Naive B cell (primary cell): ENCODE data around the gene GLP2R. TPM values are rescaled to one million over a fixed set of nuclear protein-coding genes. Genes with fewer than 3 reads are reported as not detected.
"Not testable (repeated sequence)": the region's sequence is repeated elsewhere in the genome, so short reads cannot be mapped to it uniquely, and the experiment has no call there.

ENCODE experiments used
- ATAC-seq, 2 donors: fragments of 150-1000 bp; cut with Tn5 transposase; 2 replicates each; pipeline ENCODE4 v1.10.0; 2021; ENCODE audit warnings: low read depth in 2 of 2, mild to moderate bottlenecking in 2 of 2, moderate library complexity in 2 of 2
- DNase-seq: peaks from one replicate; pipeline ENCODE4 v3.0.0; 2022
- H3K27ac Mint-ChIP-seq, 6 donors: one replicate each; pipeline ENCODE4 v1.8.0; 2020 to 2022; ENCODE audit warnings: mild to moderate bottlenecking in 6 of 6, mixed read lengths in 6 of 6, moderate library complexity in 5 of 6, inconsistent platforms in 2 of 6
- H3K27me3 Mint-ChIP-seq, 3 donors: one replicate each; pipeline ENCODE4 v1.8.0; 2021 to 2022; ENCODE audit warnings: mixed read lengths in 3 of 3, mild to moderate bottlenecking in 1 of 3
- H3K36me3 Mint-ChIP-seq, 2 donors: one replicate each; pipeline ENCODE4 v1.8.0; 2020 to 2022; ENCODE audit warnings: mixed read lengths in 2 of 2, inconsistent platforms in 1 of 2, mild to moderate bottlenecking in 1 of 2
- H3K4me1 Mint-ChIP-seq, 3 donors: one replicate each; pipeline ENCODE4 v1.8.0; 2020 to 2022; ENCODE audit warnings: mixed read lengths in 3 of 3, inconsistent platforms in 1 of 3, mild to moderate bottlenecking in 1 of 3, moderate library complexity in 1 of 3
- H3K4me3 Mint-ChIP-seq, 8 donors: one replicate each; pipeline ENCODE4 v1.8.0; 2020 to 2022; ENCODE audit warnings: mild to moderate bottlenecking in 8 of 8, mixed read lengths in 8 of 8, moderate library complexity in 8 of 8, inconsistent platforms in 2 of 8
- H3K9me3 Mint-ChIP-seq, 7 donors: one replicate each; pipeline ENCODE4 v1.8.0; 2020 to 2022; ENCODE audit warnings: mixed read lengths in 7 of 7, mild to moderate bottlenecking in 5 of 7, inconsistent platforms in 2 of 7, moderate library complexity in 1 of 7
- polyA plus RNA-seq, 6 donors: library from polyadenylated mRNA; unstranded; fragments of 300-500 nt; fragmentation: Illumina TruSeq; gene quantifications; one replicate each; pipeline ENCODE4 v1.2.3, GENCODE V29; 2021; ENCODE audit warnings: low read depth in 6 of 6

The GLP2R gene, protein sequence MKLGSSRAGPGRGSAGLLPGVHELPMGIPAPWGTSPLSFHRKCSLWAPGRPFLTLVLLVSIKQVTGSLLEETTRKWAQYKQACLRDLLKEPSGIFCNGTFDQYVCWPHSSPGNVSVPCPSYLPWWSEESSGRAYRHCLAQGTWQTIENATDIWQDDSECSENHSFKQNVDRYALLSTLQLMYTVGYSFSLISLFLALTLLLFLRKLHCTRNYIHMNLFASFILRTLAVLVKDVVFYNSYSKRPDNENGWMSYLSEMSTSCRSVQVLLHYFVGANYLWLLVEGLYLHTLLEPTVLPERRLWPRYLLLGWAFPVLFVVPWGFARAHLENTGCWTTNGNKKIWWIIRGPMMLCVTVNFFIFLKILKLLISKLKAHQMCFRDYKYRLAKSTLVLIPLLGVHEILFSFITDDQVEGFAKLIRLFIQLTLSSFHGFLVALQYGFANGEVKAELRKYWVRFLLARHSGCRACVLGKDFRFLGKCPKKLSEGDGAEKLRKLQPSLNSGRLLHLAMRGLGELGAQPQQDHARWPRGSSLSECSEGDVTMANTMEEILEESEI
- not detected for polyA plus RNA-seq

DNA sequence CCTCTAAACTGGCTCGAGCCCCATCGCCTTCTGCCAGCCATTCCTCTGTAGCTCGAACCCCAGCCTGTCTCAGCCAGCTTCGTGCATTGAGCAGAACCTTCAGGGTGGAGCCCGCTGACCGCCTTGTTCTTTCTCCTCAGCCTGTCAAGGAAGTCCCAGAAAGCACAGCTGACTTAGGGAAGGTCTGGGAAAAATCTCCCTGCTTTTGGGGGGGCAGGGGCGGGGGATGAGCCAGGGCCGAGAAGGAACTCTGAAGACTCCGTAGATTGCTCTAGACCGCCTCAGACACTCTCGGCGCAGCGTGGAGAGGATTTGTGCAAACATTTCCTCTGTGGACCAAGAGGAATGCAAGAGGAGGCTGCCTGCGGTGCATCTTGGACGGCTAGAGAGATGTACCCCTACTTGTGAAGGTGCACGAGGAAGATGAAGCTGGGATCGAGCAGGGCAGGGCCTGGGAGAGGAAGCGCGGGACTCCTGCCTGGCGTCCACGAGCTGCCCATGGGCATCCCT lies at the start of gene GLP2R:
TSS of gene GLP2R (plus strand) at position 284 of the 510 bp plus-strand sequence. CDS start at position 424, 140 bp downstream.
- H3K27ac Mint-ChIP-seq = no peak within 1 kb of the TSS
- DNase-seq = no peak
- peaks cover 0 to 4% of the 10 kb centered on the region in 2 donors for H3K36me3 Mint-ChIP-seq
- no peaks in the 10 kb centered on the region for H3K4me1 Mint-ChIP-seq
- H3K27me3 Mint-ChIP-seq = peaks cover 18 to 41% (median 30%) of the 10 kb centered on the region in 3 donors
- no peak for ATAC-seq
- no peak within 1 kb of the TSS for H3K4me3 Mint-ChIP-seq
- H3K9me3 Mint-ChIP-seq = peaks cover 0 to 5% (median 3%) of the 10 kb centered on the region in 7 donors

DNA sequence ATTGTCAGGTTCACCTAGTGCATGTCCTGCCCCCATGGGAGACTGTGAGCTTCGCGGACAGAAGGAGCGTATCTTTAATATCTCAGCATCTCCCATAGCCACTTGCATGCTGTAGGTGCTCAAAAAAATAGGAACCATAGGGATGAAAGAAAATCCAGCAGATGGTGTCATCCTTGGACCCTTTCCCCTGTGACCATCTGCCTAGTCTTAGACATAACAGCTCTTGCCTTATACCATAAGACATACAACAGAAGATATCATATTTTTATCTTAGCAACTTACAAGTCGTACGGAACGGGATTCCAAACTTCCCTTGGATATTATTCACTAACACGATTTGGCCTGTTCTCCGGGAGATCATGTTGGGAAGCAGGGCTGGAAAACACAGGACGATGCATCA lies 48.8 kb upstream of the GLP2R start:
- Mint-ChIP-seq H3K4me1 (no peaks in the 10 kb centered on the region), H3K36me3 (no peaks in the 10 kb centered on the region), H3K9me3 (peaks cover 0 to 17% (median 4%) of the 10 kb centered on the region in 7 donors), H3K27ac (no peak overlapping the region), H3K27me3 (peaks cover 2 to 32% (median 10%) of the 10 kb centered on the region in 3 donors), H3K4me3 (no peak overlapping the region)
- ATAC-seq = no peak
- no peak for DNase-seq

DNA sequence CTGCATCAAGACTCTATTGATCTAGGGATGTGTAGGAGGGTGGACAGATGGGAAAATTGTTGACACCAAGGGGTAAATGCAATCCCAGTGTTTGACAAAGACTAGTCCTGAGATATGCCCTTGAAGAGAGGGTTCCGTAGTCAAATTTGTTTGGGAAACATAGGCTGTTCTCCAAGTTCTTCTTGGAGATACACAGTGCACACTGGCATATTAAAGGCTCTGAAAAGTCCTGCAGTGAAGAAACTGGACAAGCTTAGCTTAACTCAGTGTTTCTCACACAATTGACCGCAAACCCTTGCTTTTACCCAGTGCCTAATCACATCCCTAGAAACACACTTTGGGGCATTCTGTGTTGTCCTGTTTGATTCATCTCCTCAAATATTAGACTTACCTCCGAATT lies 45.2 kb upstream of the GLP2R start:
- Mint-ChIP-seq H3K27ac (no peak overlapping the region), H3K9me3 (peaks cover 0 to 12% (median 3%) of the 10 kb centered on the region in 7 donors), H3K27me3 (peaks cover 15 to 45% (median 21%) of the 10 kb centered on the region in 3 donors), H3K36me3 (no peaks in the 10 kb centered on the region), H3K4me3 (no peak overlapping the region), H3K4me1 (no peaks in the 10 kb centered on the region)
- no peak for DNase-seq
- no peak for ATAC-seq

DNA sequence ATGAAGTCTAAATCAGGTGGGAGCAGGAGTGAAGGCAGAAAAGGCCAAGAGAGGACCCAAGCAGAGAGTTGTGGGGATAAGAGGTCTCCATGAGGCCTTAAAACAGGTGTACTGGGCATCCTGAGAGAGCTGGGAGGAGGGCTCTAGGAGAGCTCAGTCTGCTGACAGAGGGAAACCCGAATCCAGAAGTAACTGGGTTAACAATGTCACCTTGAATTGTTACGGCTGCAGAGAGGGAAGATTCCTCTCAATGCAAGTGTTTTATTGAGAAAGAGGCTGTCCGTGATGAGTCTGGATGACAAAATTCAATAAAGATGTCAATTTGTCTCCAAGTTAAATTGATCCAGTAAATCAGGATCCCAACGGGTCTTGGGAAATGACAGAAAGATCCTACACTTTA lies 42.7 kb upstream of the GLP2R start:
- Mint-ChIP-seq H3K36me3 (no peaks in the 10 kb centered on the region), H3K9me3 (peaks cover 0 to 3% (median 0%) of the 10 kb centered on the region in 7 donors), H3K27ac (peak overlapping the region in 1 of 6 donors; percentile 60), H3K4me3 (no peak overlapping the region), H3K27me3 (peaks cover 15 to 36% (median 21%) of the 10 kb centered on the region in 3 donors), H3K4me1 (no peaks in the 10 kb centered on the region)
- no peak for ATAC-seq
- no peak for DNase-seq

DNA sequence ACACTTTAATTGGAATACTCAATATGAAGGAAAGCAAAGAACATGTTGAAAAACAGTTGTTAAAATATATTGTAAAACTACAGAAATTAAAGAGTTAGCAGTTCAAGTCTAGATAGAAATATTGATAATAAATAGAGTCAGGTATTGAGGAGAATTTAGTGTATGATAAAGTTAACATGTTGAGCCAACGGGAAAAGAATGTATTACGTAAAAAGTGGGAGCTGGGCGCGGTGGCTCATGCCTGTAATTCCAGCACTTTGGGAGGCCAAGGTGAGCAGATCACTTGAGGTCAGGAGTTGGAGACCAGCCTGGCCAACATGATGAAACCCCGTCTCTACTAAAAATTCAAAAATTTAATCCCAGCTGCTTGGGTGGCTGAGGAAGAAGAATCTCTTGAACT lies 42.3 kb upstream of the GLP2R start:
- not testable (repeated sequence) for H3K4me3 Mint-ChIP-seq, H3K4me1 Mint-ChIP-seq

DNA sequence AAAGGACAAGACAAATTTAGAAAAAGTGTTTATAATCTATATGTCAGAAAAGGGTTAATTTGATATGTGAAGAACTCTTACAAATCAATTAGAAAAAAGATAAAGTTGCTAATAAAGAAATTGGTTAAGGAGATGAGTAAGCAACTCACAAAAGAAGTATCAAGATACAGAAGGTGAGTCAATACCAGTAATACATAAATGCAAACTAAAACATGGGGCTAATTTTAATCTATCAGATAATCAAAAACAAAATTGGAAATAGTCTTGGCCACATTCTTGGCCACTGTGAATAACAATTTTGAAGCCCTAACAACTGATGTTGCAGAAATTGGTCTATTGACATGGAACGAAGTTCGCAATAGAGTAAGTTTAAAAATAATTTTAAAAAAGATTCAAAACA lies 41.2 kb upstream of the GLP2R start:
- no peak for DNase-seq
- H3K36me3 Mint-ChIP-seq = no peaks in the 10 kb centered on the region
- H3K27ac Mint-ChIP-seq = no peak overlapping the region
- H3K27me3 Mint-ChIP-seq = peaks cover 15 to 42% (median 17%) of the 10 kb centered on the region in 3 donors
- no peak for ATAC-seq
- H3K4me3 Mint-ChIP-seq = no peak overlapping the region
- H3K4me1 Mint-ChIP-seq = no peaks in the 10 kb centered on the region
- H3K9me3 Mint-ChIP-seq = peaks cover 0 to 3% (median 0%) of the 10 kb centered on the region in 7 donors

More for the DNA sequence above, 42.3 kb upstream of the GLP2R start:
- Mint-ChIP-seq H3K27ac (peak overlapping the region in 1 of 6 donors; percentile 52), H3K27me3 (peaks cover 15 to 37% (median 21%) of the 10 kb centered on the region in 3 donors)
- DNase-seq, ATAC-seq, H3K36me3 Mint-ChIP-seq, H3K9me3 Mint-ChIP-seq: not testable (repeated sequence)

DNA sequence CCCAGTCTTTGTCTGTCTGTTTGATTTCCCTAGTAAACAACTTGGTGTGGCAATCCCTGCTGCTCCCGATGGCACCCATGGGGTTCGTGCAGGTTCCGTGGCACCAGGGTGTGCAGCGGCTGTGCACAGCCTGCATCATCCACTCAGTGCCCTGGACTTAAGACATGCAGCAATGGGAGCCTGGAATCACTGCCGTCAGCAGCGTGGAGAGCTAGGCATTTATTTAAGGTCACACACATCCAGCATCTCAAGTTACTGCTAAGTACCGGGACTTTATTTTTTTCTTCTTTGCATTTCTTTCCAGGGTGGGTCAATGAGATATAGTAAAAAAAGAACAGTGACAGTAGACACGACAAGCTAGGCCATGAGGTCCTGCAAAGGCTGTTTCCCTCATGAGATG lies 37.1 kb upstream of the GLP2R start:
- Mint-ChIP-seq H3K27me3 (peaks cover 0 to 22% (median 0%) of the 10 kb centered on the region in 3 donors), H3K4me3 (no peak overlapping the region), H3K4me1 (no peaks in the 10 kb centered on the region), H3K9me3 (no peaks in the 10 kb centered on the region), H3K27ac (peak overlapping the region in 2 of 6 donors; percentile 8 to 60), H3K36me3 (no peaks in the 10 kb centered on the region)
- DNase-seq (no peak), ATAC-seq (no peak)

DNA sequence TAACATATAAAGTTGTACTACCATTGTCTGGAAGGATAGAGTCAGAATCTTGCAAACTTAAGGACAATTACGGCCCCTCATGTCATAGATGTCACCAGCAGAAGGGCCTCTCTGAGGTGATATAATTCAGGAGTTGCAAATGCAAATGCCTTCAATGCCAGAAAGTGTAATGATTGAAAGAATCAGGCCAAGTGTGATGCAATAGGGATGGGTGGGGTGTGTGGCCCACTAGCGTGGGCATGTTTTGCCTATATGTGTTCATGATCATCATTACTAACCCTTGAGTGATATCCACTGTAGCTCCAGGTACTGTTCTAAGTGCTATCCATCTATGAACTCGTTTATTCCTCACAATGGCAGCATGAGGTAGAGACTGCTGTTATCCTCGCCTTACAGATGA lies 35.4 kb upstream of the GLP2R start:
- Mint-ChIP-seq H3K9me3 (no peaks in the 10 kb centered on the region), H3K27me3 (peaks cover 0 to 19% (median 0%) of the 10 kb centered on the region in 3 donors), H3K4me3 (no peak overlapping the region), H3K27ac (no peak overlapping the region), H3K4me1 (no peaks in the 10 kb centered on the region), H3K36me3 (no peaks in the 10 kb centered on the region)
- no peak for ATAC-seq
- no peak for DNase-seq

DNA sequence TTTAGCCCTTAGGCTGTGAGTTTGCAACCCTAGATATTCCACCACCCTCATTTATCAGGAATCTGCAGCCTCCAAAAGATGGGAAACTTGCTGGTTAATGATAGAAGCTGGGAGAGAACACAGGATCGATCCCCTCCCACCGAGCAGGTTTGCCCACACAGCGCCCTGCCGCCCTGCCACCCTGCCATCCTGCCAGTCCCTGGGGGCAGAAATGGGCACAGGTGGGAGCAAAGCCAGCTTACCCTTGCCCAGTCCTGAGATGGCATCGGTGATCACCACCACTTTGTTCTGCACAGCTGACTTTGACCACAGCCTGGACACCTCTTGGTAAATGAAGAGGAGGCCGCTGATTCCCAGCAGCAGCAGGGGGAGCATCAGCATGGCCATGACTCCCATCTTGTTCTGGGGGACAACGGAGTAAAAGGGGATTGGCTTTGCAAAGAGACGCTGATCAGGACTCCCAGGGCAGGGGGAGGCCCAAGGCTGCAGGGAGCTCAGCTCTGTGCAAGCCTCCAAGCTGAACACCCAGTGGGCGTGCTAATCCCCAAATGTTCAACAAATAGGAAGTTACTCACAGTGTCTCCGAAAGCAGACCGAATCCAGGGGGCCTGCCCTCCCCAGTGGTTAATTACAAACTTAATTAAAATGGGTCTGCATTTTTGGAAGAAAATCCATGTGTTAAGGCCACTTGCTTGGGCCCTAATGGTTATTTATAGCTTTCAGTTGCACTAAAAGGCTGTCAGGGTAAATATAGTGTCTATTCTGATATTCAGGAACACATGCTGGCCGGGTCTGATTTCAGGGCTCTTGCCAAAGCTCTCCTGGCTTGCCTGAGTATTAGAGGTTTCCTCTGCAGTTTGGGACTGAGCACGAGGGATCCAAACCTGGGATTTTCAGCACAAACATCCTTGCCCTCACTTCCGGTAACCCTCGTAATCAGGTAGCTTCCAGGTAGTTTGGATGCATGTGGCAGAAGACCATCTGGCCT lies 34.5 kb upstream of the GLP2R start, which contains the start of gene DHRS7C:
TSS of gene DHRS7C (minus strand) at position 704 of the 988 bp plus-strand sequence. CDS start at position 396, 308 bp downstream.
- no peak for DNase-seq
- no peaks in the 10 kb centered on the region for H3K36me3 Mint-ChIP-seq
- peaks cover 0 to 26% (median 6%) of the 10 kb centered on the region in 3 donors for H3K27me3 Mint-ChIP-seq
- no peak for ATAC-seq
- H3K9me3 Mint-ChIP-seq = no peaks in the 10 kb centered on the region
- H3K4me3 Mint-ChIP-seq = no peak within 1 kb of the TSS
- no peak within 1 kb of the TSS for H3K27ac Mint-ChIP-seq
- no peaks in the 10 kb centered on the region for H3K4me1 Mint-ChIP-seq

DNA sequence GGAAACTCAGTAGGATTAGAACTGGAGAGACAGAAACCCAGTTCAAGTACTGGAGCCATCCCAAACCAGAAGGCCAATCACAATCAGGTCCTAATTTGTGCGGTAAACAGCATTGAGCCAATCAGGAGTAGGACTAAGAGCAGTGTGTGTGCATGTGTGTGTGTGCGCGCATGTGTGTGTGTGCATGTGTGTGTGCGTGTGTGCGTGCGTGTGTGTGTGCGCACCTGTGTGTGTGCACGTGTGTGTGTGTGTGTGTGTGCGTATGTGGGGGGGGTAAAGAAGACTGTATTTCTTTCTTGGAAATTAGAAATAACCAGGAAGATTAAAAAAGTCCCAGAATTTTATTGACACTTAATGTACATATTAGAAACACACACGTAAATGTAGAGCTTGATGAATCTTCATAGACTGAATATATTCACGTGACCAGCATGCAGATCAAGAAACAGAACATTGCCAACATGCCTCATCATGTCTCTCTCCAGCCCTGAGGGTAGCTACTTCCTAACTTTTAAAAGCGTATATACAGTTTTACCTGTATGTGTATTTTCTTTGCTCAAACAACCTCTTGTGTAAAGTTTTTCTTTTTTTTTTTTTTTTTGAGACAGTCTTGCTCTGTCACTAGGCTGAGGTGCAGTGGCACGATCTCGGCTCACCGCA lies 33.4 kb upstream of the GLP2R start:
- Mint-ChIP-seq H3K4me3 (no peak overlapping the region), H3K4me1 (no peaks in the 10 kb centered on the region), H3K27ac (no peak overlapping the region), H3K36me3 (no peaks in the 10 kb centered on the region), H3K9me3 (no peaks in the 10 kb centered on the region), H3K27me3 (peaks cover 4 to 35% (median 14%) of the 10 kb centered on the region in 3 donors)
- ATAC-seq (no peak), DNase-seq (no peak)

DNA sequence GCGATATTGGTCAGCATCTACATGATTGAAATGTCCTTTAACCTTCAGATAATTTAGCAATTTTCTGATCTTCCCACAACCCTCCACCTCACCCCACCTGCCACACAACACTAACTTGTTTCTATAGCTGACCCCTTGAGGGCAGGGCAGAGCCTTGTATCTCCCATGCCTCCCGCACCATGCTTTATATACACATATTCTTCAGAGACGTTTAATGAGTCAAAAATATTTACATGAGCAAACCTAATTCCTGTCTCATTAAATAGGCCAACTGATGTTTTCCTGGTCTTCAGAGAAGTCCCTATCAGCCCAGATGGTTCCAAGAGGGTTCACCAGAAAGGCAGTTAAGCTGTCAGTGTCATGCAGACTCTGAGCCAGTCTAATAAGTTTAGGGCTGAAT lies 27.7 kb upstream of the GLP2R start:
- no peak for ATAC-seq
- DNase-seq = no peak
- H3K4me3 Mint-ChIP-seq = no peak overlapping the region
- peaks cover 13 to 49% (median 32%) of the 10 kb centered on the region in 3 donors for H3K27me3 Mint-ChIP-seq
- peaks cover 0 to 3% (median 0%) of the 10 kb centered on the region in 7 donors for H3K9me3 Mint-ChIP-seq
- H3K36me3 Mint-ChIP-seq = no peaks in the 10 kb centered on the region
- H3K27ac Mint-ChIP-seq = no peak overlapping the region
- no peaks in the 10 kb centered on the region for H3K4me1 Mint-ChIP-seq

DNA sequence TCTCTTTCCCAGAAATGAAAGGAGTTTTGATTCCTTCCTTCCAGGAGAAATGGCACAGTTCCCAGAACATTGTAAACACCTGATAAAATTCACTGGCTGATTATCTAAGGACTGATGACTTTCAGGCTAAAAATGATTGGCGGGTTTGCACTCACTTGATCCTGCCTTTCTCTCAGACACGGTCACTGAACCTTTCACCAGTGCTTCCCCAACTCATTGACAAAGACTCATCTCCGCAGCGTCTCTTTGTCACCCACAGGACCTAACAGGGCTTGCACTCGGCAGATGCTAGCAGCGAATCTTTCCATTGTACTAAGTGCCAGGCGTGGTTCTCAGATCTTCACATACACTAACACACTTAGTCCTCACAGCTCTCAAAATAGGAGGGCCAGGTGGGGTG lies 27.0 kb upstream of the GLP2R start:
- Mint-ChIP-seq H3K27ac (no peak overlapping the region), H3K36me3 (no peaks in the 10 kb centered on the region), H3K9me3 (peaks cover 0 to 4% (median 2%) of the 10 kb centered on the region in 7 donors), H3K27me3 (peaks cover 13 to 56% (median 33%) of the 10 kb centered on the region in 3 donors), H3K4me1 (no peaks in the 10 kb centered on the region), H3K4me3 (no peak overlapping the region)
- DNase-seq (no peak), ATAC-seq (no peak)
